Measurements from ENCODE around the gene GTSF1L.

GTSF1L gene

DNA sequence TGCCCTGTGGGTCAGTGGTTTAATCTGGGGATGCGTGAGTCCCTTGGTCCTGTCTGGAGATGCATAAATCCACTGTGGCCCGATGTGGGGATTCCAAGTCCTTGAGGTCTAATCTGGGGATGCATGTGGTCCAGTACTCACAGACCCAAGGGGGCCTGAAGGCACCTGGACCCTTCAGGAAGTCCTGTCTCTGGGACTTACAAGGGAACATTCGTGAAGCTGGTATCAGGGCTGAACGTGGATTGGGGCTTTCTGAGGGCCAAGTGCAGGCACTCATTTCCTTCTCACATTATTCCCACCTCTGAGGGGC, 25.2 kb upstream of the GTSF1L start:
- TF ChIP-seq ZNF274 (IDR thresholded peaks at IDR 0.05; ENCODE audit: low read depth, low read length) (no peak), SUZ12 (IDR thresholded peaks at IDR 0.05; ENCODE audit: extremely low read depth, insufficient read depth, insufficient read length) (no peak)
- Histone ChIP-seq H3K9me3 (ENCODE audit: insufficient read depth, low read length) (no peaks in the 10 kb centered on the region), H3K36me3 (ENCODE audit: insufficient read depth, insufficient read length, low read length) (no peaks in the 10 kb centered on the region), H3K4me1 (ENCODE audit: insufficient read depth, insufficient read length) (peaks cover under 1% of the 10 kb centered on the region), H3K27me3 (ENCODE audit: insufficient read depth, insufficient read length) (peaks cover 4% of the 10 kb centered on the region), H3K4me3 (ENCODE audit: insufficient read length, low read depth) (no peak overlapping the region), H3K9ac (ENCODE audit: insufficient read length, low read depth) (no peak overlapping the region)
- no peak for DNase-seq (ENCODE audit: low read depth, low spot score)

- Histone ChIP-seq H3K4me3 (ENCODE audit: insufficient read length, low read depth) (no peak overlapping the region), H3K9me3 (ENCODE audit: insufficient read depth, low read length) (no peaks in the 10 kb centered on the region), H3K4me1 (ENCODE audit: insufficient read depth, insufficient read length) (peaks cover 3% of the 10 kb centered on the region), H3K9ac (ENCODE audit: insufficient read length, low read depth) (no peak overlapping the region), H3K36me3 (ENCODE audit: insufficient read depth, insufficient read length, low read length) (no peaks in the 10 kb centered on the region), H3K27me3 (ENCODE audit: insufficient read depth, insufficient read length) (peaks cover 4% of the 10 kb centered on the region)
- DNase-seq (ENCODE audit: low read depth, low spot score) = no peak
- no peak for TF ChIP-seq SUZ12 (IDR thresholded peaks at IDR 0.05; ENCODE audit: extremely low read depth, insufficient read depth, insufficient read length)
- no peak for TF ChIP-seq ZNF274 (IDR thresholded peaks at IDR 0.05; ENCODE audit: low read depth, low read length)
- no peak for TF ChIP-seq YY1 (IDR thresholded peaks at IDR 0.05; ENCODE audit: insufficient read depth, insufficient read length)
Observed at GRCh38 chr20:43751167-43752050, 24.6 kb upstream of the GTSF1L start.

GRCh38 chr20:43750774-43751166, 24.0 kb upstream of the GTSF1L start:
- no peak overlapping the region for H3K4me3 ChIP-seq (ENCODE audit: insufficient read length, low read depth)

DNA sequence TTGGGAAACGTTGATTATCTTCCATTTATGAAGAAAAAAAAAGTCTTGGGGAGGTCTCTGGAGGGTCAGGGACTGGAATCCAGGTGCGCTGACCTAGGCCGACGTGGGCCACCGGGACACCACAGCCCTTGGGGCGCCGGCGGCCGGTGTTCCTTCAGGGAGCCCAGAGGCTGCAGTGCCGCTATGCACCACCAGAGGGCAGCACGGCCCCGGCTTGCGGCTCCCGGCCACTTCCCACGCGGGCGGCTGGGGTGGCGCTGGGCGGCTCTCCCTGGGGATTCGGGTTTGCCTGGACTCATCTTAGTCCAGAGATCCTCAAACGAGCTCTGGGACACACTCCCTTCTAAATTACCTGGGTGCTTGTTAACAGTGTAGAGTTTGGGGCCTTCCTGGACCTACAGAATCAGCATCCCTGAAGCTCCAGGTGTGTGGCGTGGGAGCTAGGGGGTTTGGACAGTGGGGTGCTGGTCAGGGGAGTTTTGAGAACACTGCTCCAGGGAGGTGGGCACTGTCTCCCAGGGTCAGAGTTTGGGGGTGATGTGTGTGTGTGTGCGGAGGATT, 23.0 kb upstream of the GTSF1L start:
- no peaks in the 10 kb centered on the region for H3K9me3 ChIP-seq (ENCODE audit: insufficient read depth, low read length)
- peak; percentile 57 for DNase-seq (ENCODE audit: low read depth, low spot score)
- H3K27me3 ChIP-seq (ENCODE audit: insufficient read depth, insufficient read length) = peaks cover 4% of the 10 kb centered on the region
- TF ChIP-seq SUZ12 (IDR thresholded peaks at IDR 0.05; ENCODE audit: extremely low read depth, insufficient read depth, insufficient read length) = no peak
- no peak for TF ChIP-seq ZNF274 (IDR thresholded peaks at IDR 0.05; ENCODE audit: low read depth, low read length)
- TF ChIP-seq YY1 (IDR thresholded peaks at IDR 0.05; ENCODE audit: insufficient read depth, insufficient read length) = no peak
- H3K9ac ChIP-seq (ENCODE audit: insufficient read length, low read depth) = peak overlapping the region; percentile 28
- H3K4me3 ChIP-seq (ENCODE audit: insufficient read length, low read depth) = no peak overlapping the region
- H3K36me3 ChIP-seq (ENCODE audit: insufficient read depth, insufficient read length, low read length) = no peaks in the 10 kb centered on the region
- peaks cover 14% of the 10 kb centered on the region for H3K4me1 ChIP-seq (ENCODE audit: insufficient read depth, insufficient read length)

More at GRCh38 chr20:43750774-43751166, 24.0 kb upstream of the GTSF1L start:
- no peaks in the 10 kb centered on the region for H3K36me3 ChIP-seq (ENCODE audit: insufficient read depth, insufficient read length, low read length)
- H3K4me1 ChIP-seq (ENCODE audit: insufficient read depth, insufficient read length) = peaks cover 8% of the 10 kb centered on the region
- peaks cover 4% of the 10 kb centered on the region for H3K27me3 ChIP-seq (ENCODE audit: insufficient read depth, insufficient read length)
- no peak for TF ChIP-seq SUZ12 (IDR thresholded peaks at IDR 0.05; ENCODE audit: extremely low read depth, insufficient read depth, insufficient read length)
- no peak for TF ChIP-seq YY1 (IDR thresholded peaks at IDR 0.05; ENCODE audit: insufficient read depth, insufficient read length)
- TF ChIP-seq ZNF274 (IDR thresholded peaks at IDR 0.05; ENCODE audit: low read depth, low read length) = no peak
- H3K9ac ChIP-seq (ENCODE audit: insufficient read length, low read depth) = no peak overlapping the region
- no peak for DNase-seq (ENCODE audit: low read depth, low spot score)
- H3K9me3 ChIP-seq (ENCODE audit: insufficient read depth, low read length) = no peaks in the 10 kb centered on the region

DNA sequence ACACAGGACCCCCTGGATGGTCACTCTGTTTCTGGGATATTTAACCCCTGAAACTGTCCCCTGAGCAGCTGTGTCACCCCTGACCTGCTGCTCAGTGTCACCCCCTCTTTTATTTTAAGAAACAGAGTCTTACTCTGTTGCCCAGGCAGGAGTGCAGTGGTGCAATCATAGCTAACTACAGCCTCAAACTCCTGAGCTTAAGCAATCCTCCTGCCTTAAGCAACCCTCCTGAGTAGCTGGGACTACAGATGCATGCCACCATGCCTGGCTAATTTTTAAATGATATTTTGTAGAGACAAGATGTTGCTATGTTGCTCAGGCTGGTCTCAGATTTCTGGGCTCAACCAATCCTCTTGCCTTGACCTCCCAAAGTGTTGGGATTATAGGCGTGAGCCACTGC, 21.5 kb upstream of the GTSF1L start:
- no peak for DNase-seq (ENCODE audit: low read depth, low spot score)
- Histone ChIP-seq H3K27me3 (ENCODE audit: insufficient read depth, insufficient read length) (peaks cover 4% of the 10 kb centered on the region), H3K4me1 (ENCODE audit: insufficient read depth, insufficient read length) (peaks cover 19% of the 10 kb centered on the region)

DNA sequence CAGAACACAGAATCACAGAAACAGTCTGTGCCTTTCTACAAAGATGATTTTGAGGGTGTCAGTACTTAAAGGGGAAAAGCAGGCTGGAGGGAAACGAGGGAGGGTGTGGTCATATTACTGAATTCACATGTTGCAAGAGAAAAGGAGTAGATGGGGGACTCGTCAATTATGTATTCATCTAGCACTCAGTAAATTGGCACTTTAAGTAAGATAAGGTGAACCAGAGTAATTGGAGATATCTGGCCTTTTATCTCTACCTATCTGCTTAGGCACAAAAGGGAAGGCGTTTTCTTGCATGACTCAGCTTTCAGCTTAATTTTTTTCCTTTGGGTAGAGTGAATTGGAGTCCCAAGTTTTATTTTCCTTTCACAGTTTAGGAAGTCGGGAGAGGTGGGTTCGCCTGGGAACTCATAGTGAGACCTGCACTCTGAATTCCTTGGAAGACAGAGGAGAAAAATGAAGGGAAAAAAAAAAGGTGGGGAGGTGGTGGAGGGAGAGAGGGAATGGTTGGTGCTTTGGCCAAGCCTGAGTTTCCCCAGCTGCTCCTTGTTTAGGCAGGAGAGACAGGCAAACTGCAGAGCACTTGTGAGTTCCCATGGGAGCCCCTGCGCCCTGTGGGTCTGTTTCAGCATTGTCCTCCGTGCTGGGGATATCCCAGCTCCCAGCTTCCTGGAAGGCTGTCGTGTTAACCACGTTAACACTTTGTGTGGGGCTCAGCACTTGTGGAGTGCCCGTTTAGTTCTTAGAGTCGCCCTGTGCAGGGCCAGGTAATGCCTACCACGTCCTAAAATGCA, 19.7 kb upstream of the GTSF1L start:
- Histone ChIP-seq H3K27me3 (ENCODE audit: insufficient read depth, insufficient read length) (peaks cover 4% of the 10 kb centered on the region), H3K9me3 (ENCODE audit: insufficient read depth, low read length) (no peaks in the 10 kb centered on the region), H3K4me1 (ENCODE audit: insufficient read depth, insufficient read length) (peaks cover 19% of the 10 kb centered on the region), H3K36me3 (ENCODE audit: insufficient read depth, insufficient read length, low read length) (no peaks in the 10 kb centered on the region), H3K4me3 (ENCODE audit: insufficient read length, low read depth) (no peak overlapping the region), H3K9ac (ENCODE audit: insufficient read length, low read depth) (no peak overlapping the region)
- TF ChIP-seq YY1 (IDR thresholded peaks at IDR 0.05; ENCODE audit: insufficient read depth, insufficient read length) (no peak), ZNF274 (IDR thresholded peaks at IDR 0.05; ENCODE audit: low read depth, low read length) (no peak), SUZ12 (IDR thresholded peaks at IDR 0.05; ENCODE audit: extremely low read depth, insufficient read depth, insufficient read length) (no peak)
- DNase-seq (ENCODE audit: low read depth, low spot score) = no peak

More for the DNA sequence above, 21.5 kb upstream of the GTSF1L start:
- Histone ChIP-seq H3K9me3 (ENCODE audit: insufficient read depth, low read length) (no peaks in the 10 kb centered on the region), H3K36me3 (ENCODE audit: insufficient read depth, insufficient read length, low read length) (no peaks in the 10 kb centered on the region), H3K9ac (ENCODE audit: insufficient read length, low read depth) (no peak overlapping the region), H3K4me3 (ENCODE audit: insufficient read length, low read depth) (no peak overlapping the region)
- TF ChIP-seq SUZ12 (IDR thresholded peaks at IDR 0.05; ENCODE audit: extremely low read depth, insufficient read depth, insufficient read length) (no peak), ZNF274 (IDR thresholded peaks at IDR 0.05; ENCODE audit: low read depth, low read length) (no peak), YY1 (IDR thresholded peaks at IDR 0.05; ENCODE audit: insufficient read depth, insufficient read length) (no peak)
